HG02623 (cell line): ENCODE measurements around the gene ERCC8.
"Not testable (repeated sequence)": the region's sequence is repeated elsewhere in the genome, so short reads cannot be mapped to it uniquely, and the experiment has no call there.

Experiments
- ATAC-seq: cut with Tn5 transposase; IDR thresholded peaks from one replicate; pipeline ENCODE4 v1.9.1; 2021; ENCODE audit warnings: moderate library complexity; ENCODE audit not compliant: unreplicated experiment

The ERCC8 gene

GRCh38 chr5:60918466-60918865 lies 26.4 kb downstream of the ERCC8 start:
- ATAC-seq, result no peak

GRCh38 chr5:60916646-60917045 lies 28.2 kb downstream of the ERCC8 start:
- ATAC-seq, result no peak

GRCh38 chr5:60903356-60903755 lies 41.5 kb downstream of the ERCC8 start:
- ATAC-seq, result no peak

- no peak for ATAC-seq
Observed at GRCh38 chr5:60896991-60897390, 47.9 kb downstream of the ERCC8 start.

DNA sequence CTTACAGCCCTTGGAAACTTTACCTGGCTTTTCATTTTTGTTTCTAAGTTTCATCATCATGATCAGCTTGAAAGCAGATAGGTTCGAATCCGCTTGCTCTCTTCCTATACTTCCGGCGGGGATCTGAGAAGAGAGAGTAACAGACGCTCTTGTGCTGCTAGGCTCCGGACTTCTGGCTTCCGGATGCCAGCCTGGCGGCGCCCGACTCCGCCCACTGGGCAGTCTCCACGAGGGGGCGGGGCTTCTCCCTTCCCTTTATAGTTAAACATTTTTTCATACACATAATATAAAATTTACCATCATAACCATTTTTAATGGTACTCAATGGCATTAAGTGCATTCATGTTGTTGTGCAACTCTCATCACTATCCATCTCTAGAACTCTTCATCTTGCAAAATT lies 51.3 kb downstream of the ERCC8 start:
- no peak for ATAC-seq

DNA sequence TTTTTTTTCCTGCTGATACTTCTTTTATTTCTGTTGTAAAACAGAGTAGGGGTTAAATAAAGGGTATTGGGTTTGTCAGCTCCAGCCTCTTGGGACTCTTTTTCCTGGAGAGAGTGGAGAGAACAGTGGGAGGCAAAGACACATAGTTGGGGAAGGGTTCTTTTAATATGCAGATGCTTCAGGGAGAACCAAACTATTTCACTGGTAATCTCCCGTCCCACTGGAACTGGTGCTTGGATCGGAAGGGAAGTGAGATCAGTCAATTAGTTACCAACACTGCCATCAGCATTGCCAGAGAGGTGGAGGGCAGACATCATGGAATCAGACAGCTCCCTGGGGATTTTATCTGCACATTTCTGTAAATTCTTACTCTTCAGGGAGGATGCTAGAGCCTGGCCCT lies 53.2 kb downstream of the ERCC8 start:
- no peak for ATAC-seq

DNA sequence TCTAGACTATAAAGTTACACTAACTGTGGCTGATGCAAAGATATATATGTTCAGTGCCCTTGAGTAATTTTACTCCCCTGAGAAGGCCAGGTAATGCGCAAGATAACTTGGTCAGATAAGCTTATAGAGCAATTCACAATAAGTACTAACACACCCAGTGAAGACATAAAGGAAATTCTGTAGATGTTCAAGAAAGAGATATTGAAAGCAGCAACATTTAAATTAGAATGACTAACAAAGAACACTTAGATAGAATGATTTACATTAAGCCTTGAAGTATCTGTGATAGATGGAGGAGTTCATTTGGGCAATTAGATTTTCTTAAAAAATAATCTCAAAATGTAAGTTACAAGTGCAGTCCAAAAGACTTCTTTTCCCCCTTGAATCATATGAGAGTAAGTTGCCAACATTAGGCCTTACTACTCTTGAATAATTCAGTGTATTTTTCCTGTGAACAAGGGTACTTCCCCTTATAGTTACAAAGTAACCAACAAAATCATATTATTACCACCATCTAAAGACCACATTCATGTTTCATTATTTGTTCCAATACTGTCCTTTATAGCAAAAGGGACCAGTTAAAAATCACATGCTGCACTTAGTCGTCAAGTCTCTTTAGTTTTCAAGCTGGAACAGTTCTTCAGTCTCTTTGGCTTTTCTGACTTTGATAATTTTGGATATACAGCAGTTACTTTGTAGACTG lies 56.4 kb downstream of the ERCC8 start:
- ATAC-seq, result no peak

GRCh38 chr5:60887746-60888145 lies 57.1 kb downstream of the ERCC8 start:
- ATAC-seq, result no peak

DNA sequence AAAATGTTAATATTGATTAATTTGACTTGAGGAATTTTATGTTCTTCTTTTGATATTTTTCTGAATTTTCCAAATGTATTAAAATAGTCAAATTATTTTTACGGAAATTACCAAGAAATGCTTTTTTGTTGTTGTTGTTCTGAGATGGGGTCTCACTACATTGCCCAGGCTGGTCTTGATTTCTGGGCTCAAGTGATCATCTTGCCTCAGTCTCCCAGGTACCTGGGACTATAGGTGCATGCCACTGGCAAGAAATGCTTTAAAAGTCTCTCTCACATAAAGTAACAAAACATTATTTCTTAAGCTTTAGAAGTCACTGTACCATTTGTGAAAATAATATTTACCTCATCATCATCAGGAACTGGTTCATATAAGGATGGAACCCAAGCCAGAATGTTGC lies 57.8 kb downstream of the ERCC8 start:
- no peak for ATAC-seq

DNA sequence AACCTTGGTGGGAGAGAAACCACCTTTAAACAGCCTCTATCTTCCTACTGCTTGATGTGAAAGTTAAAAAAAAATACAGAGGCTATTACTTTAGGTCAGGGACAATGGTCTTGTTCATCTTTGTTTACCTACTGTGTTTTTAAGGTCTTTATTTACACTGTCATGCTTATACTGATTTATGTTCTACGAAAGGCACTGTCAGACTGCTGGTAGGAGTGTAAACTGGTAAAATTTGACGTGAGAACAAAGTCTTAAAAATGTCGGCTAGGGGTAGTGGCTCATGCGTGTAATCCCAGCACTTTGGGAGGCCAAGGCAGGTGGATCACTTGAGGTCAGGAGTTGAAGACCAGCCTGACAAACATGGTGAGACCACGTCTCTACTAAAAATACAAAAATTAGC lies 58.7 kb downstream of the ERCC8 start:
- ATAC-seq, result no peak

GRCh38 chr5:60883229-60883628 lies 61.6 kb downstream of the ERCC8 start:
- no peak for ATAC-seq

- no peak for ATAC-seq
Observed at GRCh38 chr5:60872892-60873291, 72.0 kb downstream of the ERCC8 start.

DNA sequence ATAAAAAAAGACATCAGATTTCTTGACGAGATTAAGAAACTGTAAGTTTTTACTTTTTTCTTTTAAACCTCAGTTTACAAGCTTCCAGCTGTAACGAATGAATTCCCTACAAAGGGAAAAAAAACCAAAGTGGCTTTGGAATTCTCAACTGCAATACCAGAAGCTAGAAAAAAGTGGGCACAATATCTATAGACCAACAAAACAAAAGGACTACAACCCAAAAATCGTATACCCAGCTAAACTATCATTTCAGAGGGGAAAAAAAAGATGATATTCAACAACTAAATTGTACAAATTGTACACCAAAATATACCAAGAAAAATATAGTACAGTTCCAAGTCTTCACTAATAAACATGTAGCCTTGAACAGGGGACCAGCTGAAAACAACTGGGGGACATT lies 74.0 kb downstream of the ERCC8 start:
- ATAC-seq, result no peak

- ATAC-seq, result not testable (repeated sequence)
Observed at GRCh38 chr5:60860572-60860971, 84.3 kb downstream of the ERCC8 start.

DNA sequence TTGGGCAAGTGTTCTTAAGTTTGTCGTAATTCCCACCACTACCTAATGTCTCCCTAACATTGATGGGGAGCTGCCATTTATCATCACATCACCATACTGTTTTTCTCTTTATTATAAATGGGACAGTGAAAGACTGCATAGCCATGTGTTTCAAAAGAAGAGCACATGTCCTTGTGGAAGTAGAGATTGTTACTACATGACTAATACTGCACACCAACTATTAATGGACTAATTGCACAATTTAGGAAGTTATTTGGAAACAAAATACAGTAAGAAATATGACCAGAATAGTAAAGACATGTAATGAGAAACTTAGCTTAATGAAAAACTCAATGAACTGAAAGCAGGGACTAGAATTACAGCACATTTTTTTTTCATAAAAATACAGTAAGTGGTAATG lies 88.8 kb downstream of the ERCC8 start:
- no peak for ATAC-seq

DNA sequence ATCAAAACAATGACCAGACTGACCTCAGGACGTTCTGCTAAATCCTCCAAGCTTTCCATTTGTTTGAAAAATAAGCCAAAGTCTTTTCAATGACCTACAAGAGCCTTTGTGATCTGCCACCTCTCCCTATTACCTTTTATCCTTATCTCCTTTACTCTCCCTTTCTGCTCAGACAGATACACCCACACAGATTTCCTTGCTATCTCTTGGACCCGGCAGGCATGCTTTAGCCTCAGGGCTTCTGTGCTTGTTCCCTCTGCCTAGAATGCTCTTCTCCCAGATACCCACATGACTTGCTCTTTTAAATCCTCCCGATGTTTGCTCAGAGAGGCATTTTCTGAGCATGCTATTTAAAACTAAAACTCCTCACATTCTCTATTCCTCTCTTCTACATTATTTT lies 91.9 kb downstream of the ERCC8 start:
- no peak for ATAC-seq

DNA sequence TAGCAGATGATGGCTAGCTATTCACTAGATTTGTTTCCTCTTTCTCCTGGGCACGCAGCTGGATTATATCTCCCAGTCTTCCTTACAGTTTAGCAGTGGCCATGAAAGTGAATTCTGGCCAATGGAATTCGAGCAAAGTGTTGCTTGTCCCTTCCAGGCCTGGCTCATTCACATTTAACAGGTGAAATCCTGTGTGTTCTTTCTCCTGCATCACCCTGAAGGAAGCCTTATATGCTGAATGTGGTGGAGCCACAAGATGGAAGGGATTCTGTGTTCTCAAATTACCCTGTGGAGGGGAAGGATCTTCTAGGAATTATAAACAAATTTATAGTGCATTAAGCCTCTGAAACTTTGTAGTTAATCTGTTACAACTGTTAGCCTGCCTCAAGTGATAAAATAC lies 92.6 kb downstream of the ERCC8 start:
- ATAC-seq, result no peak

DNA sequence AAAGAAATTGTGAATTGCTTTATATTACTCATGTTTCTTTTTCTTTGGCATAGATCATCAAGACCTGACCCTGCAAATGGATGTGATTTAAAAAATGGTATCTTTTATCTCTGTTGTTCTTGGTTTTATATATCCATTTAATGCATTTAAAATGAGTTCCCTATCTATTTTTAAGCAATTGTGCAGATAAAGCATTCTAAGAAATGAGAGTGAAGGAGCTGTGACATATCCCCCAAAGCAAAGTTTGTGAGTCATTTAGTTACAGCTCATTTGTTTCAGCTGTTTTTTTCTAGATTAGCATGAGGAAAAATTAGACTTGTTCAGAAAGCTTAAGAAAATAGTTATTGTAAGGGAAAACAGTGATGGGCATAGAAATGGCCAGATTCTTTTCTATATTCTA lies 93.2 kb downstream of the ERCC8 start:
- ATAC-seq, result no peak

- ATAC-seq, result no peak
Observed at GRCh38 chr5:60846298-60846697, 98.6 kb downstream of the ERCC8 start.

DNA sequence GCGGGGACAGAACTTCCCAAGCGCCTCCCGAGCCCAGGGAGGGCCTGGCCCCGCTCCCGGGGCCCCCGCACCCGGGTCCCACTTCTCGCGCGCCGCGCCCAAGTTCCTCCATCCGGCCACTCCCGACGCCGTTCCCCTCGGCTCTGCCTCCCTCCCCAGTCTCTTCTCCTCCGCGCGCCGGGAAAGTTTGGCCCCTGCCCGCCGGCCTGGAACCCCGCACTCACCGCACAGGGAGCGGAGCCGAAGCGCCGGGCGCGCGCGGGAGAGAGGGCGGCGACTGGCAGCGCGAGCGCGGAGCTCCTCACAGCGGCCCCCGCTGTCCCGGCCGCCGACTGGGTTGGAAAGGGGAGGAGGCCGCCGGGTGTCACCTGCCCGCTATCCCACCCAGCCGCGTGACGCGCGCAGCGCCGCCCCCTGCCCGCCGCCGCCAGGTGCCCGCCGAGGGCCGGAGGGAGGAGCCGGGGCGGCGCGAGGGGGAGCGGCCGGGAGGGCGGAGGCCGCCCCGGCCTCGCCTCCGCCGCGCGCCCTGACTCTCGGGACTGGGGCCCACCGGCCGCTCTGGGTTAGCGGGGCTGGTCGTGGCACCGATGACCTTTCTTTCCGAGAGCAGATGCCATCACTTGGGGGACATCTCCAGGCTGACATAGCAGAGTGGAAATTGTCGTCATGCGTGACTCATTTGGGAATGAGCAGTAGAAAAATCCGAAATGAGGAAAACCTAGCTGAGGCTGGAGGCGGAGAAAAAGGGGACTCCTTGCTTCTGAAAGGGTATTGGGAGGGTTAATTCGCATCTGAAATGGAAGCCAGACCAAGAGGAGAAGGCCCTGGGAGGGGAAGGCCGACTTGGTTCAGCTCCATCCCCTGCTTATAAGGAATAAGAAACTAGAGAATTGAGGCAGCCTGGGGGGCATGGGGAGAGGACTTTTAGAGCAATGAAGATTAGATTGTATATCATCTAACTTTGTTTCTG lies 100.6 kb downstream of the ERCC8 start, which contains the start of gene ELOVL7:
TSS of gene ELOVL7 (minus strand) at position 334 of the 970 bp plus-strand sequence. CDS start 56,872 bp downstream, outside the sequence.
- ATAC-seq, result peak; percentile 94

GRCh38 chr5:60843386-60843935 lies 101.4 kb downstream of the ERCC8 start:
- peak; percentile 13 for ATAC-seq
